DMS153 treated with DMSO at 0.1 percent for 48 hours (cell line): ENCODE measurements around the gene PCSK9.

Experiments used
- DNase-seq: peaks from one replicate; lab custom pipeline; 2025; ENCODE audit not compliant: unreplicated experiment; lab: John Stamatoyannopoulos, UW

The PCSK9 gene

DNA sequence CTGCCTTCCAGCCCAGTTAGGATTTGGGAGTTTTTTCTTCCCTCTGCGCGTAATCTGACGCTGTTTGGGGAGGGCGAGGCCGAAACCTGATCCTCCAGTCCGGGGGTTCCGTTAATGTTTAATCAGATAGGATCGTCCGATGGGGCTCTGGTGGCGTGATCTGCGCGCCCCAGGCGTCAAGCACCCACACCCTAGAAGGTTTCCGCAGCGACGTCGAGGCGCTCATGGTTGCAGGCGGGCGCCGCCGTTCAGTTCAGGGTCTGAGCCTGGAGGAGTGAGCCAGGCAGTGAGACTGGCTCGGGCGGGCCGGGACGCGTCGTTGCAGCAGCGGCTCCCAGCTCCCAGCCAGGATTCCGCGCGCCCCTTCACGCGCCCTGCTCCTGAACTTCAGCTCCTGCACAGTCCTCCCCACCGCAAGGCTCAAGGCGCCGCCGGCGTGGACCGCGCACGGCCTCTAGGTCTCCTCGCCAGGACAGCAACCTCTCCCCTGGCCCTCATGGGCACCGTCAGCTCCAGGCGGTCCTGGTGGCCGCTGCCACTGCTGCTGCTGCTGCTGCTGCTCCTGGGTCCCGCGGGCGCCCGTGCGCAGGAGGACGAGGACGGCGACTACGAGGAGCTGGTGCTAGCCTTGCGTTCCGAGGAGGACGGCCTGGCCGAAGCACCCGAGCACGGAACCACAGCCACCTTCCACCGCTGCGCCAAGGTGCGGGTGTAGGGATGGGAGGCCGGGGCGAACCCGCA is at the start of gene PCSK9:
PCSK9 (plus strand) TSS at position 207 of the 741 bp plus-strand sequence; CDS start at position 497, 290 bp downstream.
- no peak for DNase-seq

GRCh38 chr1:54989968-54990810 is 49.2 kb upstream of the PCSK9 start:
- no peak for DNase-seq

- DNase-seq, result no peak
Observed at GRCh38 chr1:54990916-54991315, 48.4 kb upstream of the PCSK9 start.

DNA sequence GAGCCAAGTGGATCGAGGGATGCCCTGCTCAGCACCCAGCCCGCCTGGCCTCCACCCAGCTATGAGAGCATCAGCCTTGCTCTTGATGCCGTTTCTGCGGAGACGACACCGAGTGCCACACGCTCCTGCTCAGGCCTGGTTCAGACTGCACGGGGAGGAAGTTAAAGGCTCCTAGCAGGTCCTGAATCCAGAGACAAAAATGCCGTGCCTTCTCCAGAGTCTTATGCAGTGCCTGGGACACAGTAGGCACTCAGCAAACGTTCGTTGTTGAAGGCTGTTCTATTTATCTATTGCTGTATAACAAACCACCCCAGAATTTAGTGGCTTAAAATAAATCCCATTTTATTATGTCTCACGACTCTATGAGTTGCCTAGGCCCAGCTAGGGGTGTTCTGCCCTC is 47.4 kb upstream of the PCSK9 start:
- DNase-seq, result no peak

DNA sequence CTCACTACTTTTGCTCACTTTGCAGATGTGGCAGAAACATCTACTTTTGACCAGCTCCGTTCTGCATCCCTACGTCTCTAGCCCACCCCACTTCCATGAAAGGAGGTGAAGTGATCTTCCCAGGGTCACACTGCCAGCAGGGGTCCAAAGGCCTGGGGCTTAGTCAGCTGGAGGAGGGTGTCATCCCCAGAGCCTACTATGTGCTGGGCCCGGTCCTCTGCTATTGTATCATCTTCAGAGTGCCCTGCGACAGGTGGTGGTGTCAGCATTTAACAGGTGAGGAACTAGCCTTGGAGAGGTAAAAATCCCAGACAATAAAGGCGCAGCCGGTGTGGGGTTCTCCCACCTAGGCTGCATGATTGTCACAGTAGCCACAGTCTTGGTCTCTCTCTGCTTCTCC is 46.2 kb upstream of the PCSK9 start:
- DNase-seq, result no peak

DNA sequence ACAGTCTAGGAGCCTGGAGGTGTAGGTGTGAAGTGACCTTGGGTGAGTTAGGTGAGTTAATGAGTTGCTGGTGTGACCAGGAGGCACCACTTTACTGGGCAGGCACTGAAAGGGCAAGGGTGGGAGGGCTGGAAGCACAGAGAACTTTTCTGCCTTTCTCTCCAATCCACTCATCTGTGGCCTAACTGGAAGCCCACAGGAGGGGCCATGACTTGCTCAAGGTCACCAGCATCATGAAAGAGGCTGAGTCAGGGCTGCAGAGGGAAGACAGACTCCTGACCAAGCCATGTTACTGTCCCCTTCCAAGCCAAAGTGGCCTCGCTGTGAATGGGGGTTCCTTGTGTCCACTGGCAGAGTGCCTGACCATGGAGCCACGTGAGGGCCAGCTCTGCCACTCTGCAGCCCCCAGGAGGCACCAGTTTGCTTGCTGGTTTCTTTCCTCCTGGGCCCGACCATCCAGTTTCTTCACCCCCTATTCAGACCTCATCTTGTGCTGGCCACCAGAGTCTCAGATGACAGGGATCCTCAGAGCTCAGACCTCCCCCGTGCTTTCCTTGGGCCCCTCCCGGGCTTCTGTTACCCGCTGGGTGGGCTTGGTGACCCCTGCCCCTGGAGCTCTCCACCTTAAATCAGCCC is 44.9 kb upstream of the PCSK9 start:
- DNase-seq, result no peak

- no peak for DNase-seq
Observed at GRCh38 chr1:54995013-54995760, 44.2 kb upstream of the PCSK9 start.

DNA sequence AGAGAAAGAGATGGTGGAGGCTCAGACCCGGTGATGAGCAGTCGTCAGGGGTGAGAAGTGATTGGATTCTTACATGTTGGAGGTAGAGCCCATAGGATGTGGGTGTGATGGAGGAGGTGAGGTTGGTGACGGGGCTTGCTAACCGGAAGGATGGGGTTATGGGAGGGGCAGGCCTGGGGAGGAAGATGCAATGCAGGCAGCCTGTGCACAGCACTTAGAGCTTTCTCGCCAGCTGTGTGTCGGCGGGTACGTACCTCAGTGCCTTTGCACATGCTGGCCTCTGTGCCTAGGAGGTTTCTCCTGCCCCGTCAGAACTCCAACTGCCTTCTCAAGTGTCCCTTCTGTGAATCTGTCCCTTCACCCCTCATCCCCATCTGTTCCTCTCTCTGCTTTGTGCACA is 43.5 kb upstream of the PCSK9 start:
- no peak for DNase-seq

GRCh38 chr1:54996359-54996868 is 42.9 kb upstream of the PCSK9 start:
- DNase-seq, result no peak

- no peak for DNase-seq
Observed at GRCh38 chr1:54996869-54997710, 42.3 kb upstream of the PCSK9 start.

DNA sequence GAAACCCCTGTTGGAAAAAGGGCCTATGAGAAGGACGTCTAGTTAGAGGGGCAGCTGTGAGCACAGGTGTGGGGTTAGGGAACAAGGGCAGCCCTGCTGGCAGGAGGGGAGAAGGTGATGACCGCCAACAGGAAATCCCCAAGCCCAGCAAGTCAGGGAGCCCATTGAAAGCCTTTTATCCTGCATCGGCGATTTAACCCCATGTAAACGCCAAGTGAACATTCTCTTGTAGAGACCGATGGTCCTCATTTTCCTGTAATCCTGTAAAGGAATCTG is 41.7 kb upstream of the PCSK9 start:
- DNase-seq, result no peak

GRCh38 chr1:54998100-54998499 is 41.2 kb upstream of the PCSK9 start:
- no peak for DNase-seq

DNA sequence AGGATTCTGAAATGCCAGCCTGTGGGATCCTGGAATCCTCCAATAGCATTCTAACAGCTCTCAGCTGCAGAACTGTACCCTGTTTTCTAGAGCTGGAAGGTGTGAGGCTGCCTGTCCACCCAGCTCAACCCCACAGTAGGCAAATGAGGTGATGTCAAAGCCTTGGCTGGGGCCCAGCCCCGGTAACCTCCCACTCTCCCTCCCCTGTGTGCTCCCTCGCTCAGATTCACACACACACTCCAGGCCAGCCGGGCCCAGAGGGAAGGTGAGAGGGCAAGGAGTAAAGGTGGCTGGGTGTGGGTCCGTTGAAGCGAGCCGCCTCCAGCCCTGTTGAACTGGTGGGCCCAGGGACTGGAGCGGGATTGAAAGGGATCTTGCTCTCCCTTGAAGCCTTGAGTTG is 40.7 kb upstream of the PCSK9 start, which contains the start of gene BSND:
BSND (plus strand) TSS at position 257 of the 400 bp plus-strand sequence. CDS start 254 bp downstream, outside the sequence.
- DNase-seq, result no peak

GRCh38 chr1:55000110-55001085 is 39.0 kb upstream of the PCSK9 start:
- no peak for DNase-seq

- no peak for DNase-seq
Observed at GRCh38 chr1:55001311-55001710, 38.0 kb upstream of the PCSK9 start.

GRCh38 chr1:55002686-55003085 is 36.7 kb upstream of the PCSK9 start:
- no peak for DNase-seq

DNA sequence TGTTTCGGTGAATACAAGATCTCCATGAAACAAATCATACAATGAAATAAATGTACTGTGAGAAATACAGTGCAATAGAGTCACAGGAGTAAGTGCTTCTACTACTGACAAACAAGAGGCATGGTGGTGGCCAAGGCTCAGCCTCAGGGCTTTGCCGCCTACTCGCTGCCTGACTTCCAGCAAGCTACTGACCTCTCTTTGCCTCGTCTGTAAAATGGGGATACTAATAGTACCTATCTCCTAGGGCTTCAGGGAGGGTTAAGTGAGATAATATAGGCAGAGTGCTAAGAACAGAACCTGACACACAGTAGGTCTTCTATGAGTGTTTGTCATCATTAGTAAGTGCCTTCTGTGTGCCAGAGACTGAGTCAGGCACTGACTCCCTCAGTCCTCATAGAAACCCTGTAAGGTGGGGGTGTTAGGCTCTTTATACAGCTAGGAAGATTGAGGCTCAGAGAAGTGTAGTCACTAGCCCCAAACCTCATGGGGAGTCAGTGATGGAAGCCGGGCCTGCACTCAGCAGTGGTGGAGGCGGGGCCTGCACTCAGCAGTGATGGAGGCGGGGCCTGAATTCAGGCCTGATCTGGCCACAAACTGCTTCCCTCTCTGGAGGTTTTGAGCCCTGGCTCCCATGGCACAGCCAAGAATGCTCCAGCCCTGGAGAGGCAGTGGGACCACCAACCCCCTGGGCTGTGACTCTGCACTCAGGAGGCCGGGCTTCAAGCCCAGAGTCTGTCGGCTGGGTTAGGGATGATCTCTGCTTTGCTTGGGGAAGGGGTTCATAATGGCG is 33.8 kb upstream of the PCSK9 start:
- no peak for DNase-seq

DNA sequence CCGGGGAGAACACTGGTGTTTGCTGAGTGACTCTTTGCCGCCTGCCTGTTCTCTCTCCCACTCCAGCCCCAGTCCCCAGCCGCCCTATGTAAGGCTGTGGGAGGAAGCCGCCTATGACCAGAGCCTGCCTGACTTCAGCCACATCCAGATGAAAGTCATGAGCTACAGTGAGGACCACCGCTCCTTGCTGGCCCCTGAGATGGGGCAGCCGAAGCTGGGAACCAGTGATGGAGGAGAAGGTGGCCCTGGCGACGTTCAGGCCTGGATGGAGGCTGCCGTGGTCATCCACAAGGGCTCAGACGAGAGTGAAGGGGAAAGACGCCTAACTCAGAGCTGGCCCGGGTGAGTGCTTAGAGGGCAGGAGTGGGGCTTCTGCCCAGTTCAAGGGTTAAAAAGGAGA is 32.4 kb upstream of the PCSK9 start:
- DNase-seq, result no peak
